ENCODE data around the gene CUBN. TPM values are rescaled to one million over a fixed set of nuclear protein-coding genes. Genes with fewer than 3 reads are reported as not detected.

CUBN gene
- total RNA-seq, 4 donors from 2014 or later, result 0.37 to 1.5 (median 1.1) TPM

- DNase-seq, result no peak
- intact Hi-C loops (cut with DNase I; ENCODE audit: low total_unique reads), result no loop called here
- no peaks in the 10 kb centered on the region for H3K4me1 ChIP-seq
Observed at GRCh38 chr10:16870331-16870730, 259.3 kb downstream of the CUBN start.

GRCh38 chr10:16867990-16868389 is 261.6 kb downstream of the CUBN start:
- WGBS, 2 donors (ENCODE audit: low coverage in 1 of 2), result 77 to 84% methylated on average over 4 of the region's 4 CpGs
- Histone ChIP-seq H3K27me3 (no peaks in the 10 kb centered on the region), H3K27ac (no peak overlapping the region), H3K4me3 (no peak overlapping the region), H3K9me3 (no peaks in the 10 kb centered on the region), H3K36me3 (no peaks in the 10 kb centered on the region), H3K4me1 (no peaks in the 10 kb centered on the region)
- intact Hi-C loops (cut with DNase I; ENCODE audit: low total_unique reads) (no loop called here), in situ Hi-C loops (cut with MboI; ENCODE audit: low pct_ligation_motif_present in 1 of 4, low pct_unique_long_range_greater_than_20kb in 1 of 4, low sequenced_read_pairs in 3 of 4) (no loop called here)
- no peak for DNase-seq
- no peak for TF ChIP-seq CTCF (IDR thresholded peaks at IDR 0.05)
- no peak for TF ChIP-seq POLR2AphosphoS5 (IDR thresholded peaks at IDR 0.05)
- TF ChIP-seq EP300 (IDR thresholded peaks at IDR 0.05; ENCODE audit: low read depth), result no peak
- no peak for TF ChIP-seq POLR2A (IDR thresholded peaks at IDR 0.05)

More at GRCh38 chr10:16870331-16870730, 259.3 kb downstream of the CUBN start:
- Histone ChIP-seq H3K9me3 (no peaks in the 10 kb centered on the region), H3K27ac (no peak overlapping the region), H3K36me3 (no peaks in the 10 kb centered on the region), H3K27me3 (no peaks in the 10 kb centered on the region), H3K4me3 (no peak overlapping the region)
- 70 to 79% methylated on average over 2 to 3 of the region's 3 CpGs for WGBS, 2 donors (ENCODE audit: low coverage in 1 of 2)
- no peak for TF ChIP-seq CTCF (IDR thresholded peaks at IDR 0.05)
- TF ChIP-seq POLR2A (IDR thresholded peaks at IDR 0.05), result no peak
- TF ChIP-seq POLR2AphosphoS5 (IDR thresholded peaks at IDR 0.05), result no peak
- no peak for TF ChIP-seq EP300 (IDR thresholded peaks at IDR 0.05; ENCODE audit: low read depth)
- in situ Hi-C loops (cut with MboI; ENCODE audit: low pct_ligation_motif_present in 1 of 4, low pct_unique_long_range_greater_than_20kb in 1 of 4, low sequenced_read_pairs in 3 of 4), result no loop called here

GRCh38 chr10:16867556-16867955 is 262.1 kb downstream of the CUBN start:
- H3K36me3 ChIP-seq, result no peaks in the 10 kb centered on the region
- in situ Hi-C loops (cut with MboI; ENCODE audit: low pct_ligation_motif_present in 1 of 4, low pct_unique_long_range_greater_than_20kb in 1 of 4, low sequenced_read_pairs in 3 of 4) (no loop called here), intact Hi-C loops (cut with DNase I; ENCODE audit: low total_unique reads) (no loop called here)
- H3K4me3 ChIP-seq, result no peak overlapping the region
- DNase-seq, result no peak
- no peaks in the 10 kb centered on the region for H3K9me3 ChIP-seq
- H3K27me3 ChIP-seq, result no peaks in the 10 kb centered on the region
- TF ChIP-seq CTCF (IDR thresholded peaks at IDR 0.05), result no peak
- no peak for TF ChIP-seq POLR2AphosphoS5 (IDR thresholded peaks at IDR 0.05)
- no peak for TF ChIP-seq EP300 (IDR thresholded peaks at IDR 0.05; ENCODE audit: low read depth)
- no peak for TF ChIP-seq POLR2A (IDR thresholded peaks at IDR 0.05)
- no peak overlapping the region for H3K27ac ChIP-seq
- 35 to 71% methylated on average over 2 of the region's 2 CpGs for WGBS, 2 donors (ENCODE audit: low coverage in 1 of 2)
- H3K4me1 ChIP-seq, result no peaks in the 10 kb centered on the region

- in situ Hi-C loops (cut with MboI; ENCODE audit: low pct_ligation_motif_present in 1 of 4, low pct_unique_long_range_greater_than_20kb in 1 of 4, low sequenced_read_pairs in 3 of 4), result no loop called here
Observed at GRCh38 chr10:16866541-16867275, 262.9 kb downstream of the CUBN start.

More at GRCh38 chr10:16866541-16867275, 262.9 kb downstream of the CUBN start:
- TF ChIP-seq CTCF (IDR thresholded peaks at IDR 0.05) (no peak), EP300 (IDR thresholded peaks at IDR 0.05; ENCODE audit: low read depth) (no peak), POLR2AphosphoS5 (IDR thresholded peaks at IDR 0.05) (no peak), POLR2A (IDR thresholded peaks at IDR 0.05) (no peak)
- Histone ChIP-seq H3K4me3 (no peak overlapping the region), H3K9me3 (no peaks in the 10 kb centered on the region), H3K36me3 (no peaks in the 10 kb centered on the region), H3K27ac (no peak overlapping the region), H3K27me3 (no peaks in the 10 kb centered on the region), H3K4me1 (no peaks in the 10 kb centered on the region)
- intact Hi-C loops (cut with DNase I; ENCODE audit: low total_unique reads), result no loop called here
- 86 to 98% methylated on average over 6 to 7 of the region's 7 CpGs for WGBS, 2 donors (ENCODE audit: low coverage in 1 of 2)
- DNase-seq, result no peak

Measured in transverse colon (tissue), 4 donors.